DND-41 (cell line): Measurements from ENCODE around the gene SCAPER.

Experiments
- ATAC-seq: fragments of 200-7000 bp; cut with Tn5 transposase; 3 replicates; pipeline ENCODE4 v1.9.1; 2021; ENCODE audit warnings: low read depth; ENCODE audit not compliant: insufficient read depth
- DNase-seq: peaks from one replicate; pipeline ENCODE4 v3.0.0-alpha.2; 2020
- H2AFZ ChIP-seq: 2 replicates; pipeline ENCODE4 v1.6.0; 2012; ENCODE audit warnings: low read depth, low read length
- H3K27ac ChIP-seq: 2 replicates; pipeline ENCODE4 v1.5.1; 2012; ENCODE audit warnings: low read length, inconsistent platforms
- H3K27me3 ChIP-seq: fragments of 200-600 bp; sonication (generic); 2 replicates; pipeline ENCODE4 v1.6.0; 2012; ENCODE audit warnings: low read length, mild to moderate bottlenecking, inconsistent platforms; ENCODE audit not compliant: insufficient read depth, poor library complexity
- H3K36me3 ChIP-seq: 2 replicates; pipeline ENCODE4 v1.5.1; 2012; ENCODE audit warnings: low read length, inconsistent platforms; ENCODE audit not compliant: insufficient read depth
- H3K4me1 ChIP-seq: 2 replicates; pipeline ENCODE4 v1.5.1; 2012; ENCODE audit warnings: mild to moderate bottlenecking, low read length; ENCODE audit not compliant: insufficient read depth
- H3K4me2 ChIP-seq: 2 replicates; pipeline ENCODE4 v1.6.0; 2012; ENCODE audit warnings: mild to moderate bottlenecking, moderate library complexity, low read length, inconsistent platforms; ENCODE audit not compliant: insufficient read depth
- H3K4me3 ChIP-seq, 2 experiments: fragments of 200-600 bp in 1 of 2; shearing (Covaris generic) in 1 of 2; 2 replicates each; pipeline ENCODE4 v1.5.1; 2012 to 2016; ENCODE audit warnings: inconsistent platforms in 2 of 2, low read length in 2 of 2, mild to moderate bottlenecking in 2 of 2, low read depth in 1 of 2, moderate library complexity in 1 of 2
- H3K79me2 ChIP-seq: 2 replicates; pipeline ENCODE4 v1.6.0; 2012; ENCODE audit warnings: low read length, inconsistent platforms; ENCODE audit not compliant: insufficient read depth
- H3K9ac ChIP-seq: 2 replicates; pipeline ENCODE4 v1.6.0; 2012; ENCODE audit warnings: low read depth, mild to moderate bottlenecking, inconsistent platforms, low read length, moderate library complexity
- H3K9me3 ChIP-seq: 2 replicates; pipeline ENCODE4 v1.5.1; 2012; ENCODE audit warnings: low read length, moderate library complexity, mild to moderate bottlenecking, inconsistent platforms; ENCODE audit not compliant: insufficient read depth, severe bottlenecking
- H4K20me1 ChIP-seq: 2 replicates; pipeline ENCODE4 v1.6.0; 2012; ENCODE audit warnings: low read length; ENCODE audit not compliant: insufficient read depth
- EZH2 ChIP-seq: IDR thresholded peaks from 3 replicates; pipeline ENCODE4 v1.6.1; 2012; ENCODE audit warnings: borderline replicate concordance, low read depth, mild to moderate bottlenecking, moderate library complexity, low read length, inconsistent platforms; ENCODE audit not compliant: severe bottlenecking
- TF ChIP-seq, protein P1 (sequence below): IDR thresholded peaks from 2 replicates; pipeline ENCODE4 v1.5.1; 2012; ENCODE audit warnings: borderline replicate concordance, low read length, moderate library complexity, mild to moderate bottlenecking; ENCODE audit not compliant: poor library complexity, severe bottlenecking; ENCODE audit errors: extremely low read depth

The SCAPER gene

DNA sequence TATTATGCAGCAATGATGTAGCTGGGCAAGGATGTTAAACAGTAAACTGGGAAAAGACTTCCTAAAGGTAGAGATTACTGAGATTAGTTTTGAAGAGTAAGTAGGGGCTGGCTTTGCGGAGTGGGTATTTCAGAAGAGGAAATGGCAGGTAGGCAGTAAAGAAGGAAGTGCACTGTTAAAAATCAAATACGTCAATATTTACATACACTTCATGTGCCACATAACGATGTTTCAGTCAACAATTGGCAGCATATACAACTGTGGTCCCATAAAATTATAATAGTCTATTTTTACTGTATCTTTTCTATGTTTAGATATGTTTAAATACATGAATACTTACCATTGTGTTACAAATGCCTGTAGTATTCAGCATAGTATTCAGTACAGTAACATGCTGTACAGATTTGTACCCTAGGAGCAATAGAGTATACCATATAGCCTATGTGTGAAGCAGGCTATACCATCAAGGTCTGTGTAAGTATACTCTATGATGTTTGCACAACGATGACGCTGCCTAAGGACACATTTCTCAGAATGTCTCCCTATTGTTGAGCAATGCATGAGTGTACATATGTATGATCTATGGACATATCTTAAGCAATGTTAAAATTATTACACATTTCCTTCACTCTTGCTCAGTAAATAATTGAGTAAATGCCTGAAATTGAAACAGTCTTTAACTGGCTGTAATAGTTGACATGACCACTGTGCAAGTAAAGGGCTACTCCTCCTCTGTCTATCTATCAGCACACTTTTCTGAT lies 371.9 kb downstream of the SCAPER start:
- DNase-seq (no peak), ATAC-seq (no peak)
- Histone ChIP-seq H3K4me1 (no peaks in the 10 kb centered on the region), H3K27me3 (no peaks in the 10 kb centered on the region), H2AFZ (no peak overlapping the region), H3K9ac (no peak overlapping the region), H3K4me2 (no peak overlapping the region), H3K4me3 (no peak overlapping the region), H3K9me3 (no peaks in the 10 kb centered on the region), H4K20me1 (no peaks in the 10 kb centered on the region), H3K27ac (no peak overlapping the region), H3K36me3 (no peaks in the 10 kb centered on the region), H3K79me2 (no peaks in the 10 kb centered on the region)
- TF ChIP-seq EZH2 = no peak
- TF ChIP-seq, protein P1, sequence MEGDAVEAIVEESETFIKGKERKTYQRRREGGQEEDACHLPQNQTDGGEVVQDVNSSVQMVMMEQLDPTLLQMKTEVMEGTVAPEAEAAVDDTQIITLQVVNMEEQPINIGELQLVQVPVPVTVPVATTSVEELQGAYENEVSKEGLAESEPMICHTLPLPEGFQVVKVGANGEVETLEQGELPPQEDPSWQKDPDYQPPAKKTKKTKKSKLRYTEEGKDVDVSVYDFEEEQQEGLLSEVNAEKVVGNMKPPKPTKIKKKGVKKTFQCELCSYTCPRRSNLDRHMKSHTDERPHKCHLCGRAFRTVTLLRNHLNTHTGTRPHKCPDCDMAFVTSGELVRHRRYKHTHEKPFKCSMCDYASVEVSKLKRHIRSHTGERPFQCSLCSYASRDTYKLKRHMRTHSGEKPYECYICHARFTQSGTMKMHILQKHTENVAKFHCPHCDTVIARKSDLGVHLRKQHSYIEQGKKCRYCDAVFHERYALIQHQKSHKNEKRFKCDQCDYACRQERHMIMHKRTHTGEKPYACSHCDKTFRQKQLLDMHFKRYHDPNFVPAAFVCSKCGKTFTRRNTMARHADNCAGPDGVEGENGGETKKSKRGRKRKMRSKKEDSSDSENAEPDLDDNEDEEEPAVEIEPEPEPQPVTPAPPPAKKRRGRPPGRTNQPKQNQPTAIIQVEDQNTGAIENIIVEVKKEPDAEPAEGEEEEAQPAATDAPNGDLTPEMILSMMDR = no peak

DNA sequence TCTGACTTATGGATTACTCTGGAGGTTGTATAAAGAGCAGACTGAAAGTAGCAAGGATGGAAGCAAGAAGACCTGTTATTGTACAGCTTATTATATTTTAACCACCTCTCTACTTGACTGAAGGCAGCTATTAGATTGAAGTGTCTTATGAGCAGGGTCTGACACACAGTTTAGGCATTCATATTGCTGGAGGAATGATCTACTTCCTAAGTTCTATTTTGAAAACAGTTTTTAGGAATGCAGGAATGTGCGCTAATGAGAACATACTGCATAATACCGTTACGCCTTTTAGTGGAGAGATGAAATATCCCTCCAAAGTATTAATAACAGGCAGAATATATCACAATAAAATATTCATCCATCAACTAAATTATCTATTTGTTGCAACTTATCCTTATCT lies 375.2 kb downstream of the SCAPER start:
- Histone ChIP-seq H3K79me2 (no peaks in the 10 kb centered on the region), H3K4me3 (no peak overlapping the region), H3K4me1 (no peaks in the 10 kb centered on the region), H3K27me3 (no peaks in the 10 kb centered on the region), H3K9ac (no peak overlapping the region), H3K9me3 (no peaks in the 10 kb centered on the region), H2AFZ (no peak overlapping the region), H3K4me2 (no peak overlapping the region), H4K20me1 (no peaks in the 10 kb centered on the region), H3K27ac (no peak overlapping the region), H3K36me3 (no peaks in the 10 kb centered on the region)
- DNase-seq (no peak), ATAC-seq (no peak)
- TF ChIP-seq EZH2 = no peak
- TF ChIP-seq, protein P1 = no peak

DNA sequence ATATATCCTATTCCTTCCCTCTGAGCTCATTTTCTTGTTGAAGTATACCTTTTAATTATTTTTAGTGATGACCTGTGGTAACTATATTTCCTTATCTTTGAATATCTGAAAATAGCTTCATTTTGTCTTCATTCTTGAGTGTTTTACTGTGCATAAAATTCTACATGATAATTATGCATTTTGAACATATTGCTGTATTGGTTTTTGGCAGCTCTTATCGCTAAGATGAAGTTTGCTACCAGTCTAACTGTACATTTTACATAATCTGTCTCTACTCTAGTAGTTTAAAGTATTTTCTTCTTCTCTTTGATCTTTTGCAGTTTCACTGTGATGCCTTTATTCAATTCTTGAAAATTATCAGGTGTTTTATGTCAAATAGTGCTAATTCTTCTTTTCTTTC lies 379.0 kb downstream of the SCAPER start:
- no peak for TF ChIP-seq EZH2
- TF ChIP-seq, protein P1 = no peak
- Histone ChIP-seq H2AFZ (no peak overlapping the region), H3K27ac (no peak overlapping the region), H3K79me2 (no peaks in the 10 kb centered on the region), H4K20me1 (no peaks in the 10 kb centered on the region), H3K36me3 (no peaks in the 10 kb centered on the region), H3K4me3 (no peak overlapping the region), H3K27me3 (no peaks in the 10 kb centered on the region), H3K4me2 (no peak overlapping the region), H3K4me1 (no peaks in the 10 kb centered on the region), H3K9ac (no peak overlapping the region), H3K9me3 (no peaks in the 10 kb centered on the region)
- DNase-seq (no peak), ATAC-seq (no peak)
